HG02798 (cell line): ENCODE data around the gene OR4D9.
"Not testable (repeated sequence)": the region's sequence is repeated elsewhere in the genome, so short reads cannot be mapped to it uniquely, and the experiment has no call there.

Source experiments
- ATAC-seq: cut with Tn5 transposase; IDR thresholded peaks from one replicate; pipeline ENCODE4 v1.9.1; 2021; ENCODE audit warnings: mild to moderate bottlenecking; ENCODE audit not compliant: unreplicated experiment, poor library complexity

OR4D9 gene

DNA sequence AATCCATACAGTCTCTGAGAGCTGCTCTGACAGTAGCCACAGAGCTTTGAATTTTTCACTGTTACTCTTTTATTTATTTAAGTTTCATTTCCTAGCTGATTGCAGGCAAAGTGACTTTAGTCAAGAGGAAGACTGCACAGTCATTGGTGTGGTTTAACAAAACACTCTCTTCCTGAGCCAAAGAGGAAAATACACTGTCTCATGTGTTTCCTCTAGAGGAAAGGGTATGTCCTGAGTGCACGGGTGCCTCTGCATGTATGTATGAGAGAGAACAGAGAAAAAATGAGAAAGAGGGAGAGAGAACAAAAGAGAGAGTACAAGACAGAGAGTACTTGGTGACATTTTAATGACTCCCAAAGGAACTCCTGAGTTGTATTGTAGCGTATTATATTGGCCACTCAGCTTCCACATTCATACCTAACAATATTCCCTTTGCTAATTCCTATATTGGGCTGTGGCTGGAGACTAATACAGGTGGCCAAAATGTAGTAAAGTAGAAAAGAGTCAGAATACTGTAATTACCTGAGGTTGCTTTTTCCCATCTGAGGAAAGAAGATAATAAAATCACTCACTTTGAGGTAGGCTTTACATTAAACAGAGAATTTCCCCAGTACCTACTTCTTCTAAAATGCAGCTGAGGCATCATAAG is at the start of gene OR4D9:
OR4D9 (plus strand) TSS at position 599 of the 649 bp plus-strand sequence. CDS start 3,374 bp downstream, outside the sequence.
- no peak for ATAC-seq

DNA sequence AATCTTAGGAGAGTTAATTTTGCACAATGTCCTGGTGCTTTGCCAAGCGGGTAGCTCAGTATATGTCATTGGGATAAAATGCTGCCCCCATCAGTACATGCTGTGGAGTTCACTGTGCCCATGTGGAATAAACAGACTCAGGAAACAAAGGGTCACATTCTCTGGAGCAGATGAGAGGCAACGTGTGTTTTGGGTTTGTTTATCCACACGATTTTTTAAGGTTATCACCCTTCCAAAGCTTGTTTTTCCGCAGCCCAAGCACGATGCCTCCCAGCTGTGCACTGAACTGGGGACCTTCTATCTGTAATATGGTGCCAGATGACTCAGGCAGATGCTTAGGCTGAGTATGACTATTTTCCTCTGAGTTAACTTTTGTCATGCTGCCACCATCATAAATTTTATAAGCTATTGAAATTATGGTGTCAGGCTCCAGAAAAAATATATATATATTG is 48.1 kb upstream of the OR4D9 start:
- ATAC-seq: no peak

DNA sequence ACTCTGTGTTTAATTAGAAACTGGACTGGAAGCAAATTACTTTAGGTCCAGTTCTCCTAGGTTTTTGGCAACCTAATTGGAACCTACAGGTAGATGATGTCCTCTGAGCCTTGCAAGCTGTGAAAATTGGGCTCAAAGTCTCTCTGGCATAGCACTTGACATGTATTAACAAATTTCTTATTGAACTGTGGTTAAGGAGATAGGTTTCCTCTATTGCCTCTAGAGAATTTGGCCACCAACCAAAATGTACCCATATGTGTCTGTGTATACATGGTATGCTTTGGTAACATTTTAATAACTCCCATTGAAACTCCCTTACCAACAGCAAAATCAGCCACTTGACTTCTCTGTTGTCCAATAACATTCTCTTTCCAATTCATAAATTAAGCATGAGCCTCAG is 38.3 kb upstream of the OR4D9 start, which contains the start of gene OR4D10:
OR4D10 (plus strand) TSS at position 301 of the 400 bp plus-strand sequence. CDS start 4,115 bp downstream, outside the sequence.
- no peak for ATAC-seq

DNA sequence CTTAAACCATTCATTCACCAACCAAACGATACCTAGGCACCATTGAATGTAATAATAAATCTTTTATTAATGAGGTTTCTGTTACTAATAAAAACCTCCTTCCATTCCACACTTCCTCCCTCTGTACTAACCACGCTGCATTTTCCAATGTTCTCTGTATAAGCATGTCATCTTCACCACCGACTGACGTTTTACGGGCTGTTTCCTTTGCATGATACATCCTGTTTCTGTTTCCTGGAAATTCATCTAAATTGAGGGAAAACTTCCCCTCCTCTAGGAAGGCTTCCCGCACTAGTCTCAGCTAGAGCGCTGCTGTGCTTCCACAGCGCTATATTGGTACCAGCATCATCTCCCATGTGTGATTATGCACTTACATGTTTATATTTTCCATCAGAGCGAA is 36.2 kb upstream of the OR4D9 start:
- ATAC-seq: no peak

DNA sequence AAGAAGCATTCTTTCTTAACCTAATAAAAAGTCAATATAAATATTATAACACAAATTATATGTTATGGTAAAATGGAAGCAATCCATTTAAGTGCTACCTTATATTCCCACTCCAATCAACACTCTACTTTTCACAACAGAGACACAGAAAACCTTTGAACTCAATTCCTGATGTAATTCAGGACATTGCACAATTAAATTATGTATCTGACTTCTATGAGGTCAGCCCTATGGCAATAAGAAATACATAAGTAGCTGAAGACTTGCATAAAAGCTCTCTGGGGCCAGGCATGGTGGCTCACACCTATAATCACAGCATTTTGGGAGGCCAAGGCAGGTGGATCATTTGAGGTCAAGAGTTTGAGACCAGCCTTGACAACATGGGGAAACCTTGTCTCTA is 31.4 kb upstream of the OR4D9 start:
- no peak for ATAC-seq

DNA sequence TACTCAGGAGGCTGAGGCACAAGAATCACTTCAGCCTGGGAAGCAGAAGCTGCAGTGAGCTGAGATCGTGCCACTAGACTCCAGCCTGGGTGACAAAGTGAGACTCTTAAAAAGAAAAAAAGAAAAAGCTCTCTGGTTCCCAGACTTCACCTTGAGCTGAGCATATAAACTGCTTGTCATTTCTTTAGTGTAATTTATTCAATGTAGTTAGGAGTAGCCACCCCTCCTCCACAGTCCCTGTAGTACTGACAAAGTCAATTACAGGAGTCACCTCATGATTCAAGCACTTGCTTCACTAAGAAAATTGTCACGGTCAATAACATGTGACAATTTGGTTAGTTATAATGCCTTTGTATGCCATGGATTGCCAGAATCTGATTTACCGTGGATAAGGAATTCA is 31.0 kb upstream of the OR4D9 start:
- no peak for ATAC-seq

DNA sequence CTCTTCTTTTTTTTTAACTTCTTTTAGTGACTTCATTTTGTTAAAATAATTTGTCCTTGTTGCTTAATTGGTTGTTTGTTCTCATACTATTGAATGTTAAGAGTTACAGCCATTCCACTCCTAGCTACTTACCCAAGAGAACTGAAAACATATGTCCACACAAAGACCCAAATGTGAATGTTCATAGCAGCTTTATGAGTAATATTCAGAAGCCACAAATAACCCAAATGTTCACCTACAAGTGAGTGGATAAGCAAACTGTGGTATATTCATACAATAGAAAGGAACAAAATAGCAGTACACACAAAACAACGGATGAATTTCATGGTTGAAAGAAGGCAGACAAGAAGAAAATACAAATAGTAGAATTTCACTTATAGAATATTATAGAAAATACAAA is 9.4 kb upstream of the OR4D9 start:
- no peak for ATAC-seq

DNA sequence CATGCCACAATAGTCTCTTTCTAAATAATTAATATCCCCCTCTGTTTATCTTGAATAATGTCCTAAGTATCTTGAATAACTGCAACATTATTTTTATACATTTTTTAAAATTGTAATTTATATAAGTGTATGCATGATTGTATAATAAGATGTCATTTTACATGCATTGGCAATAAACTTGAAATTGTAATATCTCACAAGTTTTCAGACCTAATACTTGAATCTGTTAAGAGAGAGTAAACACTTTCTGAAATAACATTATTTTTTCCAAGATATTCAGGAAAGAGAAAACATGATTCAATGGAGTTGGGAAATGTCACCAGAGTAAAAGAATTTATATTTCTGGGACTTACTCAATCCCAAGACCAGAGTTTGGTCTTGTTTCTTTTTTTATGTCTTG is 8.1 kb upstream of the OR4D9 start, which contains the start of gene OR4D11:
OR4D11 (plus strand) TSS at position 301 of the 400 bp plus-strand sequence; CDS start at position 301, 0 bp downstream.
- no peak for ATAC-seq

DNA sequence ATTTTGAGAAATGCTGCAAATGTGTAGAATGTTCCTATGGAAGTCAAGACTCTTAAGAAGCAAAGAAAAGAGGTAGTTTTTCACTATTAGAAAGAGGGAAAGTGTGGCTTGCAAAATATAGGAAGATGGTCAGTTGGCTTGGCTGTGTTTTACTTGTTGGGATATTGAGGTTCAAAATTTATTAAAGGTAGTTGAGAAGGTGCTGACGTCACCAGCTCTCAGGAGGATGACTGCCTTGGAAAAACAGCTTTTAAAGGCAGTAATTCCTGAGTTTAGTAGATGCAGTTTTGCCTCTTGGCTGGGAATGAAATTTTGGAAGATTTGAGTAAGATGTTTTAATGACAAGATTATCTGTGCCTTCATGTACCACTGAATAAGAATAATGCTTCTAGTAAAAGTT is 336 bp downstream of the OR4D9 start:
- no peak for ATAC-seq

DNA sequence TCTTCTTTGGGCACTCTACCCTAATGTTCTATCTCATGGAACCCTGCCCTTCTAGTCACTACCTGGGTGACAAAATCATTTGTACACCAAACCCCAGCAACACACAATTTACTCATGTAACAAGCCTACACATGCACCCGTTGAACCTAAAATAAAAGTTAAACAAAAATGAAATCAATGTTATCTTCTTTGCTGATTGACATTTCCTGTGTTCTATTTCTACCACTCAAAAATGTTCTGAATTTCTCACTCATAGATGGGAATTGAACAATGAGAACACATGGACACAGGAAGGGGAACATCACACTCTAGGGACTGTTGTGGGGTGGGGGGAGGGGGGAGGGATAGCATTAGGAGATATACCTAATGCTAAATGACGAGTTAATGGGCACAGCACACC is 8.8 kb downstream of the OR4D9 start:
- ATAC-seq: not testable (repeated sequence)

DNA sequence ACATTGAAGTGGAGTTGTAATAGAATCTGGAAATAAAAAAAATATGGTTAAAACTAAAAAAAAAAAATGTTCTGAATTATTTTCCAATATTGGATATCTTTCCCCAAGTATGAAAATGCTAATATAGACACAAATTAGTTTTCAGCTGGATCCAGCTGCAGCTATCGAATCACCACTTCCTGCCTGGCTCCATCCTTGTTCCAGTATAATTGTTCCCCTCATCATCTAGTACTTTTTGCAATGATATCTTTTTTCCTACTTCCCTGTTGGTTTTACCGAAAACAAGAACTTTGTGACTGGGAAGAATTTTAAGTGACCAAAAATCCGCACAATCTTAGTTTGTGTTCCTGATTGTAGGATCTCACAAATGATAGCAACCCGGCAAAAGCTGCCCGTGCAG is 9.4 kb downstream of the OR4D9 start:
- ATAC-seq: no peak

DNA sequence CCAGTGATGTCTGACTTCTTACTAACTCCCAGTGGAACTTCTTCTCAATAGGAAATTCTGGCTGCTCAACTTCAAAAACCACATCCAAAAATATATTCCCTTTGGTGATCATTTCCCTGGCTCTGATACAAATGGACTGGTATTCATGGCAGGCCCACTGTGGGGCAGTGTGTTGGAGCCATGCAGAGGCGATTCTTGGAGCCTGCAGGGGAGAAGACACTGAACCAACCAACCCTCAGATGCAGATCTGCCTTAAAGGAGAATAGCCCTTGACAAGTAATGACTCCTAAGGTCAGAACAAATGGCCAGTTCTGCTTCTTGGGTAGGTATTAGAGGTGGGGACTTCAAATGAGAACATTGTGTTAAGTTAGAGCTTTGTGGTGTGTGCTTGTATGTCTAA is 12.2 kb downstream of the OR4D9 start:
- no peak for ATAC-seq

DNA sequence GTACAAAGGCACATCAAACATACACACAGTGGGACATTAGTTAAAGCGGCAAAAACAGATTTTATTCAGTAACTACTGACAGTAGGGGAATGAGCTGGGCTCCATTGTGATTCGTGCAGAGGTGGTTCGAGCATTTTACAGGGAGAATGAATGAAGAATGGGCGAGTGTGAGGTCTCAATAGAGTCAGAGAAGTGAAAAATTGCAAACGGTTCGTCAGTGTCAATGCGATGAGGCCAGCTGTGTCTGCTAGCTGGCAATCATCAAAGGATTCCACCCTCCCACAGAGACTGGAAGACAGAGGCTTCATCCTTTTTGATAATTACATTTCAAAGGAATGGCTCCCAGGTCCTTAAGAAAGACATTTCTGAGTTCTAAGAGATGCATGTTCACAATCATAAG is 17.4 kb downstream of the OR4D9 start:
- no peak for ATAC-seq

DNA sequence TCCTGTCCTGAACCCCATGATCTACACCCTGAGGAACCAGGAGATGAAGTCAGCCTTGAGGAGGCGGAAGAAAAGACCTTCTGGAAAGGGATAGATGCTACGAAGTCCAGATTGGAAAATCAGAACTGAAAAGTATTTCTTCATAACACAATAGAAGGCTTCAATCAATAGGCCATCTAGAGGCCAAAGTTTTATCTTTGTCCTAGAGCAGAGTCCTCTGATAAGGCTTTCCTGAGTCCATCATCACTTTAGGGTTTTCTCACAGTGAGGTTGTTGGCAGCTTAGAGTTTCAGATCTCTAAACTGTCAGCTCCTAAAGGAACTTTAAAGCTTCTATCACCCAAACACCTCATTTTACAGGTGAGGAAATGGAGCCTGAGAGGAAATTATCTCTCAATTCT is 21.3 kb downstream of the OR4D9 start:
- no peak for ATAC-seq

DNA sequence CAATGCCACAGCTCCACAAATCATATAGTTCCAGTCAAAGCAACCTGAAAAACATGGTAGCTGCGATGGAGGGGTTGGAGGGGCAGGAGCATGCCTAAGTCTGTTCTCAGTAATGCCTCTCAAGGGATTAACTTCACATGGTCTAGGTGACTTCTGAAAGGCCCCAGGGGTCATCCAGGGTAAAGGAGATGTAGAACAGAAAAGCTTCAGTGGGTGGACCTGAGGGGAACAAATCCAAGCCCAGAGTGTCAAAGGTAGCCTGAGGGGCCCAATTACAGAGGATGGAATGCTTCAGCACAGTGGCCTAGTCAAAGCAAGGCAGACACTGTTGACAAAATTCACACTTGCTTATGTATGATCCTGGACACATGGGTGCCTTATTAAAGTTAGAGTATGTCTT is 23.3 kb downstream of the OR4D9 start:
- ATAC-seq: no peak

DNA sequence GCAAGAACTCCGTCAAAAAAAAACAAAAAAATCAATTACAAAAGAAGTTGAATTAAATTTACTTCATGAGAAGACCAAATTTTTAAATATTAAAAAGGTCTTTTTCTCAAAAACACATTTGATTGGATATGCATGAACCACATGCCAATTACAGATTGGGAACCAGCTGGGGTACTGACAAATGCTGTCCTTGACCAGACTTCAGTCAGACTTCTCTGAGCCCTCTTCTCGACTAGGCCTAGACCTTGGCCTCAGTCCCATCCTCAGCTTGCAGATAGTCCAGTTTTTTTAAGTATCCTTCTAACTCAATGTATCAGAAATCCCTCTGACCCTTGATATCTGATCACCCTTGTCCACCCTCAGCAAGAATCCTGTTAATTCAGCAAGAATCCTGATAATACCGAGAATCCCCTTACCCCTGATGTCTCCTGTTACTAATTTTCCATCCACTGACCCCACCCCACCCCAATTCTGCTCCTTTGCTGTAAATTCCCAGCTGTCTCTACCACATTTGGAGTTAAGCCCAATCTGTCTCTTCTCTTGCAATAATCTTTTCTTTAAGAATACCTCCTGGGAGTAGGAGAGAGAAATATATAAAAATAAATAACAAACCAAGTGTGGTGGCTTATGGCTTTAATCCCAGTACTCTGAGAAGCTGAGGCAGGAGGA is 30.9 kb downstream of the OR4D9 start:
- ATAC-seq: no peak

DNA sequence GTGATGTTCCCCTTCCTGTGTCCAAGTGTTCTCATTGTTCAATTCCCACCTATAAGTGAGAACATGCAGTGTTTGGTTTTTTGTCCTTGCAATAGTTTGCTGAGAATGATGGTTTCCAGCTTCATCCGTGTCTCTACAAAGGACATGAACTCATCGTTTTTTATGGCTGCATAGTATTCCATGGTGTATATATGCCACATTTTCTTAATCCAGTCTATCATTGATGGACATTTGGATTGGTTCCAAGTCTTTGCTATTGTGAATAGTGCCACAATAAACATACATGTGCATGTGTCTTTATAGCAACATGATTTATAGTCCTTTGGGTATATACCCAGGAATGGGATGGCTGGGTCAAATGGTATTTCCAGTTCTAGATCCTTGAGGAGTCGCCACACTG is 32.4 kb downstream of the OR4D9 start:
- ATAC-seq: not testable (repeated sequence)

DNA sequence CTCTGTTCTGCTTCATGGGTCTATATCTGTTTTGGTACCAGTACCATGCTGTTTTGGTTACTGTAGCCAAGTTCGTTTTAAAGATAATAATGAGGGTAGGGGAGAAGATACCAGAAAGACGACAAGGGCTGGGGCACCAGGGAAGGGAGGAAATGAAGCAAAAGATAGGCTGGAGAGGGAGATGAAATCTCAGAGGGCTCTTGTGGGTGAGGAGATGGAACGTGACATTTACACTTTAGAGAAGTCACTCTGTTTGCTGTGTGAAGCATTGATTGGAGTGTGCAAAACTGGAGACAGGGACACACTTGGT is 33.5 kb downstream of the OR4D9 start:
- no peak for ATAC-seq

DNA sequence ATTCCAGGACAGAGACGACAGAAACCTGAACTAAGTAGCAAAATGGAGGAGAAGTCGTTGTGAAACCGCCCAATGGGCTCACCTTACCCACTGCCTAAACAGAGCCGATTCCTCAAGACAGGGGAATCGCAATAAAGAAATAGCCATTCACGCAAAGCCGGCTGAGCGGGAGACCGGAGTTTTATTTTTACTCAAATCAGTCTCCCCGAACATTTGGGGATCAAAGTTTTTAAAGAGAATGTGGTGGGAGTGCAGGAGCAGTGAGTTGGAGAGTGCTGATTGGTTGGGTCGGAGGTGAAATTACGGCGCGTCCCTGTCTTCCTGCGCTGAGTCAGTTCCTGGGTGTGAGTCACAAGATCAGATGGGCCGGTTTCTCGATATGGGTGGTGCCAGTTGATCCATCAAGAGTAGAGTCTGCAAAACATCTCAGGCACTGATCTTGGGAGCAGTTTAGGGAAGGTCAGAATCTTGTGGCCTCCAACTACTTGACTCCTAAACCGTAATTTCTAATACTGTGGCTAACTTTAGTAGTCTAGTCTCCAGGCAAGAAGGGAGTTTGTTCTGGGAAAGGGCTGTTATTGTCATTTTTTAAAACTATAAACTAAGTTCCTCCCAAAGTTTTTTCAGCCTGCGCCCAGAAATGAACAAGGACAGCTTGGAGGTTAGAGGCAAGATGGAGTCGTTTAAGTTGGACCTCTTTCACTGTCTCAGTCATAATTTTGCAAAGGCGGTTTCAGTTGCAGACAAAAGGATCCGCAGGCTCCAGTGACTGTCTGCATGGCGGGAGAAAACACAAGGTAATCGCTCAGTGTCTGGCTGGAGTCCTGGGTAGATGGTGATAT is 34.1 kb downstream of the OR4D9 start:
- no peak for ATAC-seq

DNA sequence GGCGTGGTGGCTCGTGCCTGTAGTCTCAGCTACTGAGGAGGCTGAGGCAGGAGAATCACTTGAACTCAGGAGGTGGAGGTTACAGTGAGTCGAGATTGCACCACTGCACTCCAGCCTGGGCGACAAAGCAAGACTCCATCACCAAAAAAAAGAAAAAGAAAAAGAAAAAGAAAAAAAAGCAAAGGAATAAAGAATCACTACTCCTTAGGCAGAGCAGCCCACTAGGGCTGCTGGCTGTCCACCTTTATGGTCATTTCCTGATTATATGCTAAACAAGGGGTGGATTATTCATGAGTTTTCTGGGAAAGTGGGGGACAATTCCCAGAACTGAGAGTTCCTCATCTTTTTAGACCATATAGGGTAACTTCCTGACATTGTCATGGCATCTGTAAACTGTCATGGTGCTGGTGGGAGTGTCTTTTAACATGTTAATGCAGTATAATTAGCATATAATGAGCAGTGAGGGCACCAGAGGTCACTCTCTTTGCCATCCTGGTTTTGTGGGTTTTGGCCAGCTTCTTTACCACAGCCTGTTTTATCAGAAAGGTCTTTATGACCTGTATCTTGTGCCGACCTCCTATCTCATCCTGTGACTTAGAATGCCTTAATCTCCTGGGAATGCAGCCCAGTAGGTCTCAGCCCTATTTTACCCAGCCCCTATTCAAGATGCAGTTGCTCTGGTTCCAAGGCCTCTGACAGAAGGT is 36.4 kb downstream of the OR4D9 start:
- ATAC-seq: not testable (repeated sequence)

DNA sequence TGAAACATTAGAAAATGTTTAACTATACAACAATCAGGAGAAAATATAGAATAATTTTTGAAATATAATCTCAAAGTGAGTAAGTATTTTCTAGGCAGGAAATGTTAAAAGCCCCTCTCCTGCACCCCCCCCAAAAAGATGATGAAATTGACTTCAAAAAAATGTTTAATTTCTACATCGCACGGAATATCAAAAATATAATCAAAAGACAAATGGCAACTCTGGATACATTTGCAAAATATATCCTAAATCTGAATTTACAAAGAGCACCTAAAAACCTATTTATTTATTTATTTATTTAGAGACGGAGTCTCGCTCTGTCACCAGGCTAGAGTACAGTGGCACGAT is 36.9 kb downstream of the OR4D9 start:
- no peak for ATAC-seq
